Right lobe of liver (tissue), 6 donors: ENCODE data around the gene MFN2. TPM values are rescaled to one million over a fixed set of nuclear protein-coding genes. Genes with fewer than 3 reads are reported as not detected.

Experiments used
- ATAC-seq, 4 donors: fragments of 200-7000 bp; cut with Tn5 transposase; one replicate each; pipeline ENCODE4 v1.9.1; 2020; ENCODE audit warnings: mild to moderate bottlenecking in 4 of 4, moderate library complexity in 4 of 4
- DNase-seq, 3 donors: peaks; one replicate each; pipeline ENCODE4 v3.0.0-alpha.2; 2020
- H3K27ac ChIP-seq, 3 donors: fragments of 200-600 bp; one replicate each; pipeline ENCODE4 v1.8.0; 2022
- H3K27me3 ChIP-seq, 2 donors: fragments of 200-600 bp; one replicate each; pipeline ENCODE4 v1.8.0; 2022
- H3K36me3 ChIP-seq, 4 donors: fragments of 200-600 bp; sonication (generic) in 1 of 4; one replicate each; pipeline versions ENCODE4 v1.5.1 to v1.8.0; 2017 to 2022; ENCODE audit warnings: control low read depth in 1 of 4
- H3K4me1 ChIP-seq, 4 donors: fragments of 200-600 bp; sonication (generic) in 1 of 4; one replicate each; pipeline versions ENCODE4 v1.5.1 to v1.8.0; 2017 to 2022; ENCODE audit warnings: control low read depth in 1 of 4
- H3K4me3 ChIP-seq, 3 donors: fragments of 200-600 bp; one replicate each; pipeline ENCODE4 v1.8.0; 2022
- H3K9me3 ChIP-seq, 4 donors: fragments of 200-600 bp; sonication (generic) in 1 of 4; one replicate each; pipeline versions ENCODE4 v1.5.1 to v1.8.0; 2017 to 2022; ENCODE audit warnings: control low read depth in 1 of 4
- CTCF ChIP-seq, 4 donors: fragments of 200-600 bp in 3 of 4; fragments of 450-650 bp in 1 of 4; IDR thresholded peaks; one replicate each; pipeline versions ENCODE4 v1.5.1 to v1.8.0; 2016 to 2022; ENCODE audit warnings: antibody characterized with exemption in 4 of 4, mild to moderate bottlenecking in 2 of 4
- POLR2A ChIP-seq: fragments of 450-650 bp; IDR thresholded peaks from one replicate; pipeline ENCODE4 v1.6.1; 2017; ENCODE audit warnings: antibody characterized with exemption, mild to moderate bottlenecking
- WGBS: methylation state at CpG from one replicate; pipeline ENCODE4 v1.1.6; 2018; ENCODE audit warnings: low coverage, low lambda C conversion rate; ENCODE audit not compliant: insufficient coverage; ENCODE audit errors: missing lambda C conversion rate; 5-methylcytosine and 5-hydroxymethylcytosine counted together
- intact Hi-C, 2 donors: fragments of 100-400 bp; cut with DNase I; formaldehyde crosslinking; loops; one replicate each; pipeline versions ENCODE4 v1.11.2 to v1.14.1; 2022
- long read RNA-seq: library from polyadenylated mRNA; unstranded; transcript quantifications from one replicate; pipeline ENCODE4 v2.0.0, GENCODE V29; 2019
- total RNA-seq, 6 experiments: library from RNA; depleted of rRNA in 2 of 6; stranded (reverse); fragments of >200 nt in 2 of 6; fragmentation: NEBNext Ultra II Directional in 3 of 6; extraction: Animal tissue kit (Norgen Biotek cat#: 25700) in 3 of 6; gene quantifications; one replicate each; pipeline versions ENCODE4 v1.1.0 to v1.2.4, GENCODE V29; 2016 to 2023
- donor health status: DM: no; HTN: yes; CAD: no.
- donor health status: DM: no; HTN: no; CAD: no.
- donor health status: DM: no; HTN: no; CAD: no.
- donor health status: DM: no; HTN: yes; CAD: no.
- donor health status: DM: no; HTN: yes; CAD: no.

The MFN2 gene
- total RNA-seq, result 10 to 100 TPM; 46.2 to 64.0 (median 61.7) TPM
- long read RNA-seq, full-length matches to known transcripts, result 1 of 8 reads
- long read RNA-seq, partial matches to known transcripts, result 7 of 8 reads
- long read RNA-seq, other reads (novel, unspliced or antisense), result 0 of 8 reads

GRCh38 chr1:11979851-11980675 lies at the start of gene MFN2:
MFN2 (plus strand) TSS chr1:11980444; CDS start chr1:11989169, 8,725 bp downstream.
- Histone ChIP-seq H3K4me1 (peaks cover 0 to 40% (median 16%) of the 10 kb centered on the region in 4 donors), H3K36me3 (peaks cover 0 to 26% (median 2%) of the 10 kb centered on the region in 4 donors), H3K27ac (peak within 1 kb of the TSS; percentile 96 to 98 (median 98)), H3K4me3 (peak within 1 kb of the TSS; percentile 74 to 98 (median 88)), H3K27me3 (no peaks in the 10 kb centered on the region), H3K9me3 (no peaks in the 10 kb centered on the region)
- intact Hi-C loops, result no loop called here
- ATAC-seq (peak; percentile 86 to 95 (median 92)), DNase-seq (peak; percentile 97 to 99 (median 98))
- 0% methylated on average over 7 of the region's 74 CpGs for WGBS
- TF ChIP-seq POLR2A (peak; percentile 76), CTCF (IDR thresholded peaks at IDR 0.05) (no peak)

DNA sequence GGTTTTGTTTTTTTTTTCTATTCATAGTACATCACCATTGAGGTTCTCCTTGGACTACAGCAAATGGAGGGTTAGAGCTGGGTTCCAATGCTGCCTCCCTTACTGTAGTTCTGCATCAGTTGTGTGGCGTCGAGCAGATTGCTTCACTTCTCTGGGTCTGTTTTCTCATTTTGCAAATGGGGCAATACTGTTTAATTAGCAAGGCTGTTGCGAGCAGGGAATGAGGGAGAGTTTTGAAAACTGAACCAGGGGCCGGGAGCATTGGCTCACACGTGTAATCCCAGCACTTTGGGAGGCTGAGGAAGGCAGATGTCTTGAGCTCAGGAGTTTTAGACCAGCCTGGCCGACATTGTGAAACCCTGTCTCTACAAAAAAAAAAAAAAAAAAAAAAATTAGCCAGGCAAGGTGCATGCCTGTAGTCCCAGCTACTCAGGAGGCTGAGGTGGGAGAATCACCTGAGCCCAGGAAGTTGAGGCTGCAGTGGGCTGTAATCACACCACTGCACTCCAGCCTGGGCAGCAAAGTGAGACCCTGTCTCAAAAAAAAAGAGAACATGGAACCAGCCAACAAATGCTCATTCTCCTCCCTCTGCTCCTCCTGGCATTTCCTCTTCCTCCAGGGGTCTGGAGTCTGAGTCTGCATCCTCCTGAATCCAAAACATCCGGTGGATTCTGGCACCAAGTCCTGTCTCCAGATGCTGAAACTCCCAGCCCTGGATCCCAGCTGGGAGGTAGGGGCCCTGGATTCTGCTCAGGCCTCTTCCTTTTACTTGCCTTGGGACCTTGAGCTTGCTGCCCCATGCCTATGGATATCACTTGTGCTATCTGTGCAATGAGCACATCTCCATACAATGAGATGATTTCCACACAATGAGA lies 49.4 kb upstream of the MFN2 start:
- DNase-seq (no peak), ATAC-seq (peak in 1 of 4 donors; percentile 1)
- 20% methylated on average over 6 of the region's 7 CpGs for WGBS
- Histone ChIP-seq H3K27ac (peak overlapping the region; percentile 41 to 76 (median 41)), H3K4me3 (no peak overlapping the region), H3K36me3 (no peaks in the 10 kb centered on the region), H3K9me3 (no peaks in the 10 kb centered on the region), H3K27me3 (no peaks in the 10 kb centered on the region), H3K4me1 (peaks cover 0 to 62% (median 22%) of the 10 kb centered on the region in 4 donors)
- TF ChIP-seq CTCF (IDR thresholded peaks at IDR 0.05) (no peak), POLR2A (no peak)
- intact Hi-C loops, result no loop called here

DNA sequence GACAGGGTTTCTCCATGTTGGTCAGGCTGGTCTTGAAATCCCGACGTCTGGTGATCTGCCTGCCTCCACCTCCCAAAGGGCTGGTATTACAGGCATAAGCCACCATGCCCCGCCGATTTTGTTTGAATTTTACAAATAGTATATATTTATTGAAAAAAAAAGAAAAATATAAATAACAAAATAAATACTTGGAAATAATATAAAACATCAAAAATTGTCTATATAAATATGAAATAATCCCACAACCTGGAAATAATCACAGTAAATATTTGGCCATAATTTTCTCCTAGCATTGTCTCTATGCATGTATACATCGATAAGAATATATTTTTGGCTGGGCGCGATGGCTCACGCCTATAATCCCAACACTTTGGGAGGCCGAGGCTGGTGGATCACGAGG lies 48.4 kb upstream of the MFN2 start:
- H3K9me3 ChIP-seq, result no peaks in the 10 kb centered on the region
- no peaks in the 10 kb centered on the region for H3K36me3 ChIP-seq
- H3K27me3 ChIP-seq, result no peaks in the 10 kb centered on the region
- DNase-seq (no peak), ATAC-seq (no peak)
- WGBS, result 88% methylated on average over 10 of the region's 10 CpGs
- no peak overlapping the region for H3K4me3 ChIP-seq
- peaks cover 0 to 63% (median 20%) of the 10 kb centered on the region in 4 donors for H3K4me1 ChIP-seq
- intact Hi-C loops, result no loop called here
- TF ChIP-seq CTCF (IDR thresholded peaks at IDR 0.05) (no peak), POLR2A (no peak)
- peak overlapping the region in 1 of 3 donors; percentile 41 for H3K27ac ChIP-seq

DNA sequence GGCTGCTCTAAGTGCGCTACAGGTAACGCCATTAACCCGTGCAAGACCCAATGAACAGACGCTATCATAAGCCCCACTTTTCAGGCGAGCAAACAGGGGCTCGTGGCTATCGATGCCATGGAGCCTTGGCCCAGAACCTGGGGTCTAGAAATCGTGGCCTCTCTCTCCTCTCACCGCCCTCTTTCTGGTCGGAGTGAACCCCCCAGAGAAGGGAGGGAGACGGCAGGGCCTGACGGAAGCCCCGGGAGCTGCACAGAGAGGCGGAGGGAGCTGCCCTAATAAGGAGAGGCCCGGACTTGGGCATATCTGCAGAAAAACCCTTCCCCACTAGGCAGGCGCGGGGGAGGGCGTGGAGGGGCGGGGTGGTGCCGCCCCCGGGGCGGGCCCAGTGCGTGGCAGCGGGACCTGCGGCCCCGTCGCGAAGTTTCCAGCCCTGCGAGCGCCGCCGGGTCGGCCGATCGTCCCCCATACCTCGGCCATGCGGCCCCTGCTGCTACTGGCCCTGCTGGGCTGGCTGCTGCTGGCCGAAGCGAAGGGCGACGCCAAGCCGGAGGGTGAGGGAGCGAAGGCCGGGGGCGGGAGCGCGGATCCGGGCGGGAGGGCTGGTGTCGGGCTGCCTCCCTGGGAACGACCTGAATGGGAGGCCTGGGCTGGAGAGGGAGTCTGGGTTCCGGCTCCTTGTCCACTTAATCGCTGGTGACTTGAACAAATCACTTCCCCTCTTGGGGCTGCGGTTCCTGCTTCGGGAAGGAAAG lies 45.8 kb upstream of the MFN2 start, which contains the start of gene PLOD1:
PLOD1 (plus strand) TSS at position 416 of the 755 bp plus-strand sequence; CDS start at position 479, 63 bp downstream.
- H3K9me3 ChIP-seq, result no peaks in the 10 kb centered on the region
- no peaks in the 10 kb centered on the region for H3K27me3 ChIP-seq
- H3K4me3 ChIP-seq, result peak within 1 kb of the TSS; percentile 67 to 80 (median 67)
- TF ChIP-seq POLR2A (peak; percentile 82), CTCF (IDR thresholded peaks at IDR 0.05) (no peak)
- H3K36me3 ChIP-seq, result peaks cover 0 to 5% (median 0%) of the 10 kb centered on the region in 4 donors
- WGBS, result 1% methylated on average over 20 of the region's 55 CpGs
- peak; percentile 92 to 96 (median 94) for ATAC-seq
- H3K27ac ChIP-seq, result peak within 1 kb of the TSS; percentile 81 to 97 (median 91)
- DNase-seq, result peak; percentile 94 to 96 (median 96)
- H3K4me1 ChIP-seq, result peaks cover 0 to 38% (median 9%) of the 10 kb centered on the region in 4 donors
- intact Hi-C loops, result no loop called here
